ENCODE measurements around the gene MRPL53. TPM values are rescaled to one million over a fixed set of nuclear protein-coding genes. Genes with fewer than 3 reads are reported as not detected.

The MRPL53 gene
- total RNA-seq, 1 experiment from 2014 or later, result 86.9 TPM

DNA sequence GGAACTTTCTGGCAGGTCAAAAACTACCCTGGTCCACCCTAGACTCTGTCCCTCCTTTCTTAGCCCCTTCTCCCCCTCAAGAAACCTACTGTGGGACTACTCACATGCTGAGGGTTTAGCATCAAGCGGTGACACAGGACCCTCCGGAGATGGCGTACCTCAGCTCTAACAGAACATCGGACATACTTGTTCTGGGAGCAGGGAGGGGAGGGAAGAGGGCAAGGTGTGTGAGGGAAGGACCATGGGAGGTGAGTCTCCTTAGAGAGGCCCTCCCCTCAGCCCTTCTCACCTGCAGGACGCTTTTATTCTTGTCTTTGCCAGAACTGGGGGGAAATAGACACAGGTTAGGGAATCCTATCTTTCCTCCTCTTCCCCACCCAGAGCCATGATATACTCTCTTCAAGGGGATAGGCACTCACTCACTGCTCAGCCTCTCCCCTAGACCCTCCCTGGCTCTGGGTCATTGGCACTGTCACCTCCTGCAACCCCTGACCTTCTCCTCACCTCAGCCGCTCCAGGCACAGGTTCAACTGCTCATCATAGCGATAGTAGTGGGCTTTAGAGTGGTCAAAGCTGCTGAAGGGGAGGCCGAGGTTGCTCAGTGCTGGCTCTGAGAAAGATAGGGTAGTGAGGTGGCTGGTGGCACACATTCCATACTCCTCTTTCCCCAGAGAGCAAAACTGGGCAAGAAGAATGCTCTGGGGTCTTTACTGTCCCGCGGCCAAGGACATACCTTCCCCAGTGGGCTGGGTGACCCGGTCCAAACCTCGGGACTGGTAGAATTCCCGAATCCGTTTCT, 33.2 kb upstream of the MRPL53 start:
- no TSS peak for BruUV-seq (replicated peaks)

DNA sequence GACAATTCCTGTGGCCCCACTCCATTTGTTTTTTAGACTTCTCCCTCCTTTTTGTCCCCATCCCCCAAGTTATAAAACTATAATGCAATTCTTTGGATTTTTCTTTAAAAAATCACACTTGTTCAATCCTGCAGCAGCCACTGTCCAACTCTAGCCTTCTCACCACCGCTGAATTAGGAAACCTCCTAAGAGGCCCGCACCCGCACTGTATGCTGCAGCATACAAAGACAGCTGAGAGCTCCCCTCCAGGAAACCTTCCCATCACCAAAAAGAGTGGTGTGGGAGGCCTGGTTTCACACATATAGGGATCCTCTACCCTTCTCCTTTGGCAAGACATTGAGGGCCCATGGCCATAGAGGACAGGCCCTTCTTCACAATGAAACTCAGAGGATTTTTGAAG, 32.1 kb upstream of the MRPL53 start:
- Histone ChIP-seq H3K9ac (ENCODE audit: low read length) (no peak overlapping the region), H2AFZ (ENCODE audit: low read length) (no peak overlapping the region), H3K36me3 (ENCODE audit: low read depth, low read length) (peaks cover 7% of the 10 kb centered on the region), H3K9me3 (ENCODE audit: low read length) (no peaks in the 10 kb centered on the region), H3K9me2 (replicated peaks; ENCODE audit: low read length) (no peaks in the 10 kb centered on the region), H4K20me1 (ENCODE audit: low read length) (no peaks in the 10 kb centered on the region), H3K4me3 (ENCODE audit: low read length) (no peak overlapping the region), H3K79me2 (ENCODE audit: low read length) (peaks cover 22% of the 10 kb centered on the region), H3K27ac (ENCODE audit: low read length) (no peak overlapping the region), H3K4me2 (ENCODE audit: low read length) (no peak overlapping the region; the same call in 1 of the 2 replicates), H3F3A (ENCODE audit: low read length, unreplicated experiment) (no peaks in the 10 kb centered on the region), H3K4me1 (ENCODE audit: insufficient read depth, low read length) (peaks cover 18% of the 10 kb centered on the region), H3K27me3 (ENCODE audit: low read length) (no peaks in the 10 kb centered on the region)
- intact Hi-C loops (cut with micrococcal nuclease), result no loop called here
- CTCF ChIA-PET, result no interaction called here
- no TSS peak for BruUV-seq (replicated peaks)
- TF ChIP-seq, protein P1, sequence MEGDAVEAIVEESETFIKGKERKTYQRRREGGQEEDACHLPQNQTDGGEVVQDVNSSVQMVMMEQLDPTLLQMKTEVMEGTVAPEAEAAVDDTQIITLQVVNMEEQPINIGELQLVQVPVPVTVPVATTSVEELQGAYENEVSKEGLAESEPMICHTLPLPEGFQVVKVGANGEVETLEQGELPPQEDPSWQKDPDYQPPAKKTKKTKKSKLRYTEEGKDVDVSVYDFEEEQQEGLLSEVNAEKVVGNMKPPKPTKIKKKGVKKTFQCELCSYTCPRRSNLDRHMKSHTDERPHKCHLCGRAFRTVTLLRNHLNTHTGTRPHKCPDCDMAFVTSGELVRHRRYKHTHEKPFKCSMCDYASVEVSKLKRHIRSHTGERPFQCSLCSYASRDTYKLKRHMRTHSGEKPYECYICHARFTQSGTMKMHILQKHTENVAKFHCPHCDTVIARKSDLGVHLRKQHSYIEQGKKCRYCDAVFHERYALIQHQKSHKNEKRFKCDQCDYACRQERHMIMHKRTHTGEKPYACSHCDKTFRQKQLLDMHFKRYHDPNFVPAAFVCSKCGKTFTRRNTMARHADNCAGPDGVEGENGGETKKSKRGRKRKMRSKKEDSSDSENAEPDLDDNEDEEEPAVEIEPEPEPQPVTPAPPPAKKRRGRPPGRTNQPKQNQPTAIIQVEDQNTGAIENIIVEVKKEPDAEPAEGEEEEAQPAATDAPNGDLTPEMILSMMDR (conservative IDR thresholded peaks at IDR 0.05; ENCODE audit: low read depth, low read length), result no peak
- no peak for TF ChIP-seq EZH2phosphoT487 (IDR thresholded peaks at IDR 0.05; ENCODE audit: borderline replicate concordance, low read length)
- no peak for TF ChIP-seq EZH2 (IDR thresholded peaks at IDR 0.05; ENCODE audit: low read length, unreplicated experiment)
- ATAC-seq (no peak), DNase-seq (no peak)
- POLR2A ChIA-PET (ENCODE audit: unreplicated experiment), result no interaction called here

More for the DNA sequence above, 33.2 kb upstream of the MRPL53 start:
- H3K79me2 ChIP-seq (ENCODE audit: low read length), result peaks cover 22% of the 10 kb centered on the region
- no peak overlapping the region for H3K27ac ChIP-seq (ENCODE audit: low read length)
- no peak overlapping the region for H2AFZ ChIP-seq (ENCODE audit: low read length)
- peak overlapping the region; percentile 93 for H3K4me2 ChIP-seq (ENCODE audit: low read length)
- H3K9me2 ChIP-seq (replicated peaks; ENCODE audit: low read length), result no peaks in the 10 kb centered on the region
- no peaks in the 10 kb centered on the region for H3F3A ChIP-seq (ENCODE audit: low read length, unreplicated experiment)
- H3K27me3 ChIP-seq (ENCODE audit: low read length), result no peaks in the 10 kb centered on the region
- no peak for ATAC-seq
- CTCF ChIA-PET, result no interaction called here
- TF ChIP-seq EZH2phosphoT487 (IDR thresholded peaks at IDR 0.05; ENCODE audit: borderline replicate concordance, low read length) (no peak), EZH2 (IDR thresholded peaks at IDR 0.05; ENCODE audit: low read length, unreplicated experiment) (no peak)
- TF ChIP-seq, protein P1 (conservative IDR thresholded peaks at IDR 0.05; ENCODE audit: low read depth, low read length), result no peak
- no peaks in the 10 kb centered on the region for H4K20me1 ChIP-seq (ENCODE audit: low read length)
- no peak for DNase-seq
- POLR2A ChIA-PET (ENCODE audit: unreplicated experiment), result no interaction called here
- no peaks in the 10 kb centered on the region for H3K9me3 ChIP-seq (ENCODE audit: low read length)
- H3K4me3 ChIP-seq (ENCODE audit: low read length), result peak overlapping the region; percentile 95
- no peak overlapping the region for H3K9ac ChIP-seq (ENCODE audit: low read length)
- H3K4me1 ChIP-seq (ENCODE audit: insufficient read depth, low read length), result peaks cover 18% of the 10 kb centered on the region
- intact Hi-C loops (cut with micrococcal nuclease), result loop anchor here (2.0 kb wide), 1 partner anchor 51 kb away; the partner anchor contains the start of gene INO80B
- peaks cover 7% of the 10 kb centered on the region for H3K36me3 ChIP-seq (ENCODE audit: low read depth, low read length)

All from PC-3 (cell line).